Adrenal gland (tissue), 12 donors: ENCODE data around the gene KLF7. TPM values are rescaled to one million over a fixed set of nuclear protein-coding genes. Genes with fewer than 3 reads are reported as not detected.

Source experiments
- DNase-seq, 7 donors: peaks; one replicate each; pipeline ENCODE4 v3.0.0-alpha.2; 2019 to 2020
- H3K27ac ChIP-seq, 5 donors: fragments of 200-600 bp; sonication (generic) in 4 of 5; 1 replicate in 3 of 5; 2 replicates in 2 of 5; pipeline versions ENCODE4 v1.5.1 to v1.8.0; 2016 to 2020; ENCODE audit warnings: mild to moderate bottlenecking in 1 of 5
- H3K27me3 ChIP-seq: fragments of 200-600 bp; 2 replicates; pipeline ENCODE4 v1.8.0; 2021
- H3K36me3 ChIP-seq, 2 donors: fragments of 200-600 bp; replicated peaks in 1 of 2; 1 replicate in 1 of 2; 2 replicates in 1 of 2; pipeline versions ENCODE4 v1.5.1 to v1.8.0; 2018 to 2022
- H3K4me1 ChIP-seq, 2 donors: fragments of 200-600 bp; replicated peaks in 1 of 2; 1 replicate in 1 of 2; 2 replicates in 1 of 2; pipeline versions ENCODE4 v1.5.1 to v1.8.0; 2018 to 2021
- H3K4me3 ChIP-seq, 4 donors: fragments of 200-600 bp; sonication (generic) in 3 of 4; one replicate each; pipeline ENCODE4 v1.5.1; 2016 to 2018
- H3K9me3 ChIP-seq, 3 donors: fragments of 200-600 bp; sonication (generic) in 1 of 3; replicated peaks in 1 of 3; 1 replicate in 2 of 3; 2 replicates in 1 of 3; pipeline versions ENCODE4 v1.5.1 to v1.8.0; 2016 to 2021
- POLR2A ChIP-seq, 2 donors: fragments of 450-650 bp; IDR thresholded peaks; one replicate each; pipeline ENCODE4 v1.6.1; 2017; ENCODE audit warnings: antibody characterized with exemption in 2 of 2, mild to moderate bottlenecking in 2 of 2, moderate library complexity in 1 of 2
- WGBS, 4 donors: extraction: QIAGEN DNeasy Blood & Tissue Kit in 2 of 4; methylation state at CpG; one replicate each; pipeline versions ENCODE4 v1.1.5 to v1.1.7; 2013 to 2017; 5-methylcytosine and 5-hydroxymethylcytosine counted together
- intact Hi-C, 2 donors: fragments of 100-400 bp; cut with DNase I; formaldehyde crosslinking; loops; one replicate each; pipeline versions ENCODE4 v1.14.1 to v1.15.0; 2022 to 2023
- polyA plus RNA-seq, 3 donors: library from polyadenylated mRNA; stranded (reverse); fragments of 200-250 nt in 2 of 3; fragments of 350-450 nt in 1 of 3; fragmentation: Illumina TruSeq in 1 of 3; extraction: RNeasy Lipid Tissue Mini Kit (QIAGEN cat#74804) in 1 of 3; gene quantifications; one replicate each; pipeline ENCODE4 v1.2.3, GENCODE V29; 2013 to 2014
- total RNA-seq, 9 donors: library from RNA; depleted of rRNA in 4 of 9; stranded (reverse); fragments of >200 nt in 4 of 9; fragments of 120-200 nt in 1 of 9; fragmentation: NEBNext Ultra II Directional in 1 of 9; extraction: Animal tissue kit (Norgen Biotek cat#: 25700) in 1 of 9; gene quantifications; one replicate each; pipeline versions ENCODE4 v1.1.0 to v1.2.4, GENCODE V29; 2013 to 2023
- TF ChIP-seq, protein P1 (sequence below), 6 experiments: fragments of 450-650 bp in 4 of 6; fragments of 200-600 bp in 2 of 6; sonication (generic) in 1 of 6; IDR thresholded peaks; 1 replicate in 5 of 6; 2 replicates in 1 of 6; pipeline versions ENCODE4 v1.5.1 to v1.8.0; 2016 to 2021; ENCODE audit warnings: antibody characterized with exemption in 6 of 6, mild to moderate bottlenecking in 2 of 6, moderate library complexity in 1 of 6
- donor health status: healthy with polysubstance abuse.
- donor health status: Bipolar disorder and iron deficiency.
- donor health status: DM: yes; HTN: yes; CAD: no.
- donor health status: DM: no; HTN: no; CAD: no.
- donor health status: DM: no; HTN: no; CAD: no.
- donor health status: DM: yes; HTN: yes; CAD: no.

KLF7 gene
- total and polyA plus RNA-seq, 12 donors, result 3.6 to 45.9 (median 17.8) TPM

DNA sequence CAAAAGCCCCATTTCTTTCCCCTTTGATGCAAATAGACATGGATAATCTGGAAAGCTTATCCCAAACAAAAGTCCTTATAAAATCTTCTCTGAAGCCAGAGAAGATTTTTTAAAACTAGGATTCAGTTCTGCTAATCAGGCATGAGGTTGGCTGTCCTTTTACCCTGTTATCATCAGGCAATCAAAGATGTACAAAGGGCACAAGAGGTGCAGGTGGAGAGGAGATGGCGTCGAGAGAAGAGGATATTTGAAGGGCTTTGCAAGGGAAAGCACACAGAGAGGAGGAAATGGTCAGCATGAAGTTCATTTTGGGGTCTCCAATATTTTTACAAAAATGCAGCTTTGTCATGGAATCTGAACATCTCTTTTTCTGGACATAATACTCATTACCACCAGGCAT lies 88.5 kb downstream of the KLF7 start:
- no peak overlapping the region for H3K4me3 ChIP-seq
- 91 to 95% (median 91%) methylated on average over 2 of the region's 2 CpGs for WGBS, 4 donors
- intact Hi-C loops, result no loop called here
- H3K4me1 ChIP-seq, result peaks cover 0 to 17% of the 10 kb centered on the region in 2 donors
- no peaks in the 10 kb centered on the region for H3K27me3 ChIP-seq
- H3K9me3 ChIP-seq, result no peaks in the 10 kb centered on the region
- no peak overlapping the region for H3K27ac ChIP-seq
- TF ChIP-seq, protein P1, sequence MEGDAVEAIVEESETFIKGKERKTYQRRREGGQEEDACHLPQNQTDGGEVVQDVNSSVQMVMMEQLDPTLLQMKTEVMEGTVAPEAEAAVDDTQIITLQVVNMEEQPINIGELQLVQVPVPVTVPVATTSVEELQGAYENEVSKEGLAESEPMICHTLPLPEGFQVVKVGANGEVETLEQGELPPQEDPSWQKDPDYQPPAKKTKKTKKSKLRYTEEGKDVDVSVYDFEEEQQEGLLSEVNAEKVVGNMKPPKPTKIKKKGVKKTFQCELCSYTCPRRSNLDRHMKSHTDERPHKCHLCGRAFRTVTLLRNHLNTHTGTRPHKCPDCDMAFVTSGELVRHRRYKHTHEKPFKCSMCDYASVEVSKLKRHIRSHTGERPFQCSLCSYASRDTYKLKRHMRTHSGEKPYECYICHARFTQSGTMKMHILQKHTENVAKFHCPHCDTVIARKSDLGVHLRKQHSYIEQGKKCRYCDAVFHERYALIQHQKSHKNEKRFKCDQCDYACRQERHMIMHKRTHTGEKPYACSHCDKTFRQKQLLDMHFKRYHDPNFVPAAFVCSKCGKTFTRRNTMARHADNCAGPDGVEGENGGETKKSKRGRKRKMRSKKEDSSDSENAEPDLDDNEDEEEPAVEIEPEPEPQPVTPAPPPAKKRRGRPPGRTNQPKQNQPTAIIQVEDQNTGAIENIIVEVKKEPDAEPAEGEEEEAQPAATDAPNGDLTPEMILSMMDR (IDR thresholded peaks at IDR 0.05), result no peak
- TF ChIP-seq POLR2A (IDR thresholded peaks at IDR 0.05), result no peak
- no peak for DNase-seq
- peaks cover 0 to 36% of the 10 kb centered on the region in 2 donors for H3K36me3 ChIP-seq

DNA sequence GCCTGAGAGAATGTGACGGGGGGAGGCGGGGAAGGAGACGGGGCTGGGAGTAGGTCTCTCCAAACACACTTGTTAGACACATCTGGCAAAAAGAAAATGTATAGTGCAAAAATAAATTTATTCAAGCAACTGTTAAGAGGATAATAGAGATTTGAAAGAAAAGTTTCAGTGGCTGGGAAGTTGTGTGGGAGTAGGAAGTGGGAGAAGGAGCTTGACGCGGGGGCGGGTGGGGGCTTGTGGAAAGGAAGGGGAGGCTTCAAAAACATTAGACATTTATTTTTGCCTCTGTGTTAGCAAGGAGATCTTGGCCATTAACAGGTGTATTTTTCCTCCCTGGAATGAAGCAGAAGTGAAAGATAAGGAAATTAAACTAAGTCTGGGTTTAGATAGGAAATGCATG lies 90.3 kb downstream of the KLF7 start:
- Histone ChIP-seq H3K4me3 (no peak overlapping the region), H3K36me3 (peaks cover 0 to 18% of the 10 kb centered on the region in 2 donors), H3K4me1 (peaks cover 0 to 17% of the 10 kb centered on the region in 2 donors), H3K9me3 (no peaks in the 10 kb centered on the region), H3K27me3 (no peaks in the 10 kb centered on the region), H3K27ac (no peak overlapping the region)
- TF ChIP-seq POLR2A (IDR thresholded peaks at IDR 0.05), result no peak
- TF ChIP-seq, protein P1 (IDR thresholded peaks at IDR 0.05), result no peak
- WGBS, 4 donors, result 84 to 91% (median 87%) methylated on average over 6 of the region's 6 CpGs
- intact Hi-C loops, result no loop called here
- DNase-seq, result no peak

DNA sequence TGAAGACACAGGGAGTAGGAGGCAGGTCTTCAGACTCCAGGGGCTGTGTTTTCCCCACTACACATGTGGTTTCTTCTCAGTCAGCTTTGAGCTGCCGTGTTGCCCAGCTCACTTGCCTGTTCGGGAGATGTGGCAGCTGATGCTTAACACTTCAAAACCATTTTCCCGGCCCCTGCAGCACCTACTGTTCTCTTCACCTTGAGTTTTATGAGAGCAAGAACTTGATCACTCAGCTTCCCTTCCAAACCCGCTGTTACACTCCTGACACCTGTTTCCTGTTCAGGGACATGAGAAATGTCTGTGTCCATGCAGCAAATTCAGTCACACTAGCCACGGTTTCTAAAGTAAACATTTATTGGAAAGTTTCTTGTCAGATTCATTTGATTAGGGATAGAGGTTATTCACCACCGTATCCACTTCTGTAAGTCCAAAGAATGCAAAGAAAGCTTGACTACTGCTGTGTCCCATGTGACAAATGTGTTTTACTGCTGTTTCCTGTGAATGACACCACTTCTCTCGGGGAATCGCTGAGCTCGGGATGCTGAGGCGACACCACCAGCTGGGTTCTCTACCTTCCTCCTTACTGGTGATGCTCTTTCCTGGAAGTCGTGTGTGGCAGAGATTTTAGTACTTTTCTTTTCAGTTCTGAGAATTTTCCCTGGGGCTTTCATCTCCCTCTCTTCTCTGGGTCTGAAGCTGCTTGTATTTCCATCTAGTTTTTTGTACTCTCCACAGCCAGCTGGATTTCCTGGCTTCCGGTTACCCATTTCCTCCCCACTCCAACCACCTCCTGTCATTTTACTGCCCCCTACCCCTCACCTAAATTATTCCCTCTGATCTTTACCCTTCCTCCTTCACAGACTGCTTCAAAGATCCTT lies 91.7 kb downstream of the KLF7 start:
- H3K36me3 ChIP-seq, result peaks cover 0 to 6% of the 10 kb centered on the region in 2 donors
- DNase-seq, result peak in 4 of 7 donors; percentile 20 to 65 (median 34)
- H3K27me3 ChIP-seq, result no peaks in the 10 kb centered on the region
- intact Hi-C loops, result no loop called here
- peak overlapping the region in 3 of 5 donors; percentile 13 to 61 (median 30) for H3K27ac ChIP-seq
- H3K4me3 ChIP-seq, result peak overlapping the region in 1 of 4 donors; percentile 5
- TF ChIP-seq POLR2A (IDR thresholded peaks at IDR 0.05), result no peak
- TF ChIP-seq, protein P1 (IDR thresholded peaks at IDR 0.05), result no peak
- WGBS, 4 donors, result 17 to 24% (median 20%) methylated on average over 12 of the region's 12 CpGs
- peaks cover 0 to 17% of the 10 kb centered on the region in 2 donors for H3K4me1 ChIP-seq
- no peaks in the 10 kb centered on the region for H3K9me3 ChIP-seq

DNA sequence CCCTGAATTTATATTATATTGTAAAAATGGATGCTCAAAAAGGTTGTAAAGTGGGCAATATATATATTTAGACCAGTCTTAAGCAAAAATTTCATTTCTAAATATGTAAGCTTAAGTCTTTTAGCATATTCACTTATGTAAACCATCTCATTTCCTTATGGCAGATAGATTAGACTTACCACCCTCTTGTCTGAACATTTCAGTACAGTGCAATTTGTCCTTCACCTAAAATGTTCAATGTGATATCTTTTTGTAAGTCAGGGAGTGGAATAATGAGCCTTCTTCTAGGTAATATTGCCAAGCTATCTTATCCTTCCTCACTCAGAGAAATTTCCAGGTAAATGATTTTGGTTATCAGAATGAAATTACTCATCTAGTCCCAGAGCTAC lies 92.3 kb downstream of the KLF7 start:
- H3K36me3 ChIP-seq, result peaks cover 0 to 6% of the 10 kb centered on the region in 2 donors
- H3K9me3 ChIP-seq, result no peaks in the 10 kb centered on the region
- TF ChIP-seq, protein P1 (IDR thresholded peaks at IDR 0.05), result no peak
- TF ChIP-seq POLR2A (IDR thresholded peaks at IDR 0.05), result no peak
- peaks cover 0 to 17% of the 10 kb centered on the region in 2 donors for H3K4me1 ChIP-seq
- H3K4me3 ChIP-seq, result no peak overlapping the region
- DNase-seq, result no peak
- intact Hi-C loops, result no loop called here
- H3K27ac ChIP-seq, result peak overlapping the region in 1 of 5 donors; percentile 61
- no peaks in the 10 kb centered on the region for H3K27me3 ChIP-seq
